Measurements from ENCODE around the gene LHFPL2. TPM values are rescaled to one million over a fixed set of nuclear protein-coding genes. Genes with fewer than 3 reads are reported as not detected.
"Not testable (repeated sequence)": the region's sequence is repeated elsewhere in the genome, so short reads cannot be mapped to it uniquely, and the experiment has no call there.

LHFPL2 gene, protein sequence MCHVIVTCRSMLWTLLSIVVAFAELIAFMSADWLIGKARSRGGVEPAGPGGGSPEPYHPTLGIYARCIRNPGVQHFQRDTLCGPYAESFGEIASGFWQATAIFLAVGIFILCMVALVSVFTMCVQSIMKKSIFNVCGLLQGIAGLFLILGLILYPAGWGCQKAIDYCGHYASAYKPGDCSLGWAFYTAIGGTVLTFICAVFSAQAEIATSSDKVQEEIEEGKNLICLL
- 24.4 and 31.2 TPM in 2 replicates for total RNA-seq

DNA sequence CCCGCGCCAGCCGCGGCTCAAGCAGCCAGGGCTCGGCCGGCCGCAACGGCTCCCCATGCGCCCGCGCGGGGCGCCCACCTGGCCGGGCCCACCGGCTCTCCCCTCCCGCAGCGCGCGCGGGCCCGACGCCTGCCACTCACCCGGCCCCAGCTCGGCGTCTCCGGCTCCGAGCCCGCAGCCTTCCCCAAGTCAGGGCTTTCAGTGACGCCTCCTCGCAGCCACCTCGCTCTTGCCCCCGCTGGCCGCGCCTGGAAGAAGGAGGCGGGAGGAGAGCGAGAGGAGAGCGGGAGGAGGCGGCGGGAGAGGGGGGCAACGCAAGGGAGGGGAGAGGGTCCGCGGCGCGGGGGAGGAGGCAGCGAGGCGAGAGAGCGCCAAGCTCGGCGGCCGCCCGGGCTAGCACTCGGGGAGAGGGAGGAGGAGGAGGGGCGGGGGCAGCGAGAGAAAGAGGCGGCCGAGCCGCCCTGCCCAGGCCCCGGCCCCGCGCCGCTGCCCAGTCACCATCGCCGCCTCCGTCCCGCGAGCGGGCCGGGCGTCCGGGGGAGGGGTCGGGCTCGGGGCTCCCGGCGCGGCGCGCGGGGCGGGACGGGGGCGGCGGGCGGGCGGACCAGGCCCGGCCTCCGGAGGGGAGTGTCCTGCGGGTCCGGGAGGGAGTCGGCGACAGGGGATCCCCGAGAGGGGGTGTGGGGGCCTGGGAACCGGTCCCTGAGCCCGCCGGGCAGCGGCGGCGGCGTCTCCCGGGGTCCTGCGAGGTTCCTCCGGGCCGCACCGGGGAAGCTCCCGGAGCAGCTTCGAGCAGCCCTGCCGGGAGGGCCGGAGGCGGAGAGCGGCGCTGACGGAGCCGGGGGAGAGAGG, at the start of gene LHFPL2:
TSS of gene LHFPL2 (minus strand) at position 414 of the 852 bp plus-strand sequence. CDS start 138,559 bp downstream, outside the sequence.
- DNase-seq (ENCODE audit: low read depth in 2 of 2), result peak; percentile 79 to 80

DNA sequence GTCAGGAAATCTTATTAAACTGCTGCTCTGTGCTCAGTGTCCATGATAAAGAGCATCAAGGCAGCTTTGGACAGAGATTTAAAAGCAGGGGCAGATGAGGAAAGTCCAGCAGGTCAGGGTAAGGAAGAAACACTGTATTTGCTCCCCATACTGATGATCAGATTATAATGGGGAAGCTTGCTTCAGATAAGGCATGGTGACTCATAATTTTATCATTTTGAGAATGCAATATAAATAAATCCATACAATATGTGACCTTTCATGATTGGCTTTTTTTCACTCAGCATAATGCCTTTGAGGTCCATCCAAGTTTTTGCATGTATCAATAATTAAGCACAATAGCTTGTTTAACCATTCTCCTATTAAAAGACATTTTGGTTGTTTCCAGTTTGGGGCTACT, 48.1 kb upstream of the LHFPL2 start:
- no peak for DNase-seq (ENCODE audit: low read depth in 2 of 2)

DNA sequence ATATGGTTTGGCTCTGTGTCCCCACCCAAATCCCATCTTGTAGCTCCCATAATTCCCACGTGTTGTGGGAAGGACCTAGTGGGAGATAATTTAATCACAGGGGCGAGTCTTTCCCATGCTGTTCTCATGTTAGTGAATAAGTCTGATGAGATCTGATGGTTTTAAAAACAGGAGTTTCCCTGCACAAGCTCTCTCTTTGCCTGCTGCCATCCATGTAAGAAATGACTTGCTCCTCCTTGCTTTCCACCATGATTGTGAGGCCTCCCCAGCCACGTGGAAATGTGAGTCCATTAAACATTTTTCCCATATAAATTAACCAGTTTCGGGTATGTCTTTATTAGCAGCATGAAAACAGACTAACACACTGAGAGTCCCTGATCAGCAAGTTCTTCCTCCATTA, 47.5 kb upstream of the LHFPL2 start:
- DNase-seq (ENCODE audit: low read depth in 2 of 2), result not testable (repeated sequence)

DNA sequence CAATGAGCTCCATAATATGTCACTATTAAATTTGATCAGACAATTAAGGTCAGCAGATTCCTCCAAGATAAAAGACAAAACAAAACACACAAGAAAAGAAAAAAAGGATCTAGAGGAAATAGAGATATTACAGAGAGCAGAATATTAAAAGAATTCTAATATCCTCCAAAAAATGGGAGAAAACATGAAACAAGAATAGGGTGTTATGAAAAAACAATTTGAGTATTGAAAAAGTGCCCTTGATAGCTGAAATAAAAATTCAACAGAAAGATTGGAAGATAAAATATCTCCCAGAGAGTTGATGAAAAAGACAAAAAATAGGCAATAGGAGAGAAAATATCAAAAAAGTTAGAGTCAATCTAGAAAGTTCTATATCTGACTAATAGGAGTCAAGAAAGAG, 44.8 kb upstream of the LHFPL2 start:
- DNase-seq (ENCODE audit: low read depth in 2 of 2), result no peak

DNA sequence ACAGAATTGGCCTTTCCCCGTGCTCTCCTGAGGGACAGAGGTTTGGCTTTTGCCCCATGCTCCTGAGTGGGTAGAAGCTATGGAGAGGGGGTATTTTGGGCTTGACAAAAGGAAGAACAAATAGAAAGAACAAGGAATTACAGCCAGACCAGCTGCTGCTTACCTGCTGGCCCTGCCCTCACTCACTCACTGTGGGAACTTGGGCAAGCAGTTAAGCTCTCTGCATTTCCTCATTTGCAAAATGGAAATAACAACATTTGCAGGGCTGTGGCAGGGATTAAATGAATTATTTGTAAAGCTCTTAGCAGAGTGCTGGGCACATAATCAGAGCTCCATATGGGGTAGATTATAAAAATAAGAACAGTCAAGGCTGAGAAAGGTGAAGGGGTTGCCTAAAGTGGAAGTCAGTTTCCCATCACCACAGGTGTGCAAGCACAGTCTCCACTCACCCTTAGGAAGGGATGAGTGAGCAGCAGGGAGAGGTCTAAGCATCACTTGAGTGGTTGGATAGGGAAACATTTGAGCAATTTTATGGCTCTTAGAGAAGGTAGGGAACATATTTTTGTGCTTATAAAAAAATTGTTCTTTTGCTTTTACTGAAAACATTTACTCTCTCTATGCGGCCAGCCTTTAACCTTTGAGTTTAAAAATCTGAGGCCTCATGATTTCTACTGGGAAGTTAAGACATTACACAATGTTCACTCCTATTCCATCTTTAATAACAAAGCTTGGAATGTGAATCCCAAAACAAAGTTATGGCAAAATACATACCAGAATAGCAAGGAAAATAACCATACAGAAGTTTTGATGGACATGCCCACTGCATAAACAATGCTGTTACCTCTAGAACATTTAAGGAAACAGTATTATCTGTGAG, 42.8 kb upstream of the LHFPL2 start:
- DNase-seq (ENCODE audit: low read depth in 2 of 2), result no peak

DNA sequence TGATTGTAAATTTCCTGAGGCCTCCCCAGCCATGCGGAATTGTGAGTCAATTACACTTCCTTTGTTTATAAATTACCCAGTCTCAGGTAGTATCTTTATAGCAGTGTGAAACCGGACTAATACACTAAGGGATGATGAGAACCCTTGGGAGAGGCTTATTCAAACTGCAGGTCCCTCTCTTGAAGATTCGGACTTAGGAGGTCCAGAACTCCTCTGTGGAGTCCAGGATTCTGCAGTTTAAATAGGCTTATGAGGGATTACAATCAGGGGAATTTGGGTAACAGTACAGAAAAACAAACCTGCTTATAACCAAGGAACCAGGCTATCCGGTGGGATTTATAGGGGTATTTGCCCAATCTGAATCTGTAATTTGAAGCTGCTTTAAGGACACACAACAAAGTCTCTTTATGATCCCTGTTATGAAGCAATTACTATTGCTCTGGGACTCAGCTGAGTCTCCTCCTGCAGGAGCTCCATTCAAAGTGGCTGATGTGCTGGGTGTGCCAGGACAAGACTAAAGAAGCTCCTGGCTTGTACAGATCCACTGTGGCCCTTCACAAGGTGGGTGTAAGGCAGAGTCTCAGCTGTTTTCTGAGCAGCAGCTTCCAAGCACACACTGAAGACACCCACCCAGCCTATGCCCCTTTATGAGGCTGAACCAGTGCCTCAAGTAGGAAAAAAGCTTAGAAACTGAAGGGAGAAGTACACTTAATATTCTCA, 41.8 kb upstream of the LHFPL2 start:
- peak in 1 of 2 donors; percentile 32 for DNase-seq (ENCODE audit: low read depth in 2 of 2)

DNA sequence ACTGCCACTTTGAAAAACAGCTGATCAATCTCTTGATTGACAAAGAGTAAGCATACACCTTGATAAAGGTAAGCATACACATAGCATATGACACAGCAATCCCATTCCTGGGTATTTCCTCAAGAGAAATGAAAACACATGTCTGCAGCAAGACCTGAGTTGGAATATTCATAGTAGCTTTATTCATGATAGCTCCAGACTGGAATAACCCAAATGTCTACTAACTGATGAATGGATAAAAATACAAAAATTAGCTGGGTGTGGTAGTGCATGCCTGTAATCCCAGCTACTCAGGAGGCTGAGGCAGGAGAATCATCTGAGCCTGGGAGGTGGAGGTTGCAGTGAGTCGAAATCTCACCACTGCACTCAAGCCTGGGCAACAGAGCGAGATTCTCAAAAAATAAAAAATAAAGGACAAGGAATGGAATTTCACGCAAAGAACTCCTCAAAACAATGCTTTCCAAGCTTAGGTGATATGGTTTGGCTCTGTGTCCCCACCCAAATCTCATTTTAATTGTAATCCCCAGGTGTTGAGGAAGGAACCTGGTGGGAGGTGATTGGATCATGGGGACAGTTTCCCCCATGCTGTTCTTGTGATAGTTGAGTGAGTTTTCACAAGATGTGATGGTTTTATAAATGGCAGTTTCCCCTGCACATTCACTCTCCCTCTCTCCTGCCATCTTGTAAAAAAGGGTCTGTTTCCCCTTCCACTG, 41.1 kb upstream of the LHFPL2 start:
- no peak for DNase-seq (ENCODE audit: low read depth in 2 of 2)

DNA sequence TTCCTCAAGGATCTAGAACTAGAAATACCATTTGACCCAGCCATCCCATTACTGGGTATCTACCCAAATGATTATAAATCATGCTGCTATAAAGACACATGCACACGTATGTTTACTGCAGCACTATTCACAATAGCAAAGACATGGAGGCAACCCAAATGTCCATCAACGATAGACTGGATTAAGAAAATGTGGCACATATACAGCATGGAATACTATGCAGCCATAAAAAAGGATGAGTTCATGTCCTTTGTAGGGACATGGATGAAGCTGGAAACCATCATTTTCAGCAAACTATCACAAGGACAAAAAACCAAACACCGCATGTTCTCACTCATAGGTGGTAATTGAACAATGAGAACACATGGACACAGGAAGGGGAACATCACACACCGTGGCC, 38.9 kb upstream of the LHFPL2 start:
- DNase-seq (ENCODE audit: low read depth in 2 of 2), result not testable (repeated sequence)

DNA sequence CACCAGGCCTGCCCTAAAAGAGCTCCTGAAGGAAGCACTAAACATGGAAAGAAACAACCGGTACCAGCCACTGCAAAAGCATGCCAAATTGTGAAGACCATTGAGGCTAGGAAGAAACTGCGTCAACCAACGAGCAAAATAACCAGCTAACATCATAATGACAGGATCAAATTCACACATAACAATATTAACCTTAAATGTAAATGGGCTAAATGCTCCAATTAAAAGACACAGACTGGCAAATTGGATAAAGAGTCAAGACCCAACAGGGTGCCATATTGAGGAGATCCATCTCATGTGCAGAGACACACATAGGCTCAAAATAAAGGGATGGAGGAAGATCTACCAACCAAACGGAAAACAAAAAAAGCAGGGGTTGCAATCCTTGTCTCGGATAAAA, 35.3 kb upstream of the LHFPL2 start:
- DNase-seq (ENCODE audit: low read depth in 2 of 2), result not testable (repeated sequence)

DNA sequence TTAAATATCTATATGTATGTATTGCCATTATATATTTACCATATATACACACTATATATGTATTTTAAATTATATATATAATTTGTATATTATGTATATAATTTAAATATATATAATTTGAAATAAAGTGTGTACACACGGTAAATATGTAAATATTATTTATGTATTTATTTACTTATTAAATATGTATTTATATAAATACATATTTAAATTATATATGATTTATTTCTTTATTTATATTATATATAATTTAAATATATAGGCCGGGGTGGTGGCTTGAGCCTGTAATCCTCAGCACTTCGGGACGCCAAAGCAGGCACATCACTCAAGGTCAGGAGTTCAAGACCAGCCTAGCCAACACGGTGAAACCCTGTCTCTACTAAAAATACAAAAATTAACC, 31.3 kb upstream of the LHFPL2 start:
- DNase-seq (ENCODE audit: low read depth in 2 of 2), result no peak

DNA sequence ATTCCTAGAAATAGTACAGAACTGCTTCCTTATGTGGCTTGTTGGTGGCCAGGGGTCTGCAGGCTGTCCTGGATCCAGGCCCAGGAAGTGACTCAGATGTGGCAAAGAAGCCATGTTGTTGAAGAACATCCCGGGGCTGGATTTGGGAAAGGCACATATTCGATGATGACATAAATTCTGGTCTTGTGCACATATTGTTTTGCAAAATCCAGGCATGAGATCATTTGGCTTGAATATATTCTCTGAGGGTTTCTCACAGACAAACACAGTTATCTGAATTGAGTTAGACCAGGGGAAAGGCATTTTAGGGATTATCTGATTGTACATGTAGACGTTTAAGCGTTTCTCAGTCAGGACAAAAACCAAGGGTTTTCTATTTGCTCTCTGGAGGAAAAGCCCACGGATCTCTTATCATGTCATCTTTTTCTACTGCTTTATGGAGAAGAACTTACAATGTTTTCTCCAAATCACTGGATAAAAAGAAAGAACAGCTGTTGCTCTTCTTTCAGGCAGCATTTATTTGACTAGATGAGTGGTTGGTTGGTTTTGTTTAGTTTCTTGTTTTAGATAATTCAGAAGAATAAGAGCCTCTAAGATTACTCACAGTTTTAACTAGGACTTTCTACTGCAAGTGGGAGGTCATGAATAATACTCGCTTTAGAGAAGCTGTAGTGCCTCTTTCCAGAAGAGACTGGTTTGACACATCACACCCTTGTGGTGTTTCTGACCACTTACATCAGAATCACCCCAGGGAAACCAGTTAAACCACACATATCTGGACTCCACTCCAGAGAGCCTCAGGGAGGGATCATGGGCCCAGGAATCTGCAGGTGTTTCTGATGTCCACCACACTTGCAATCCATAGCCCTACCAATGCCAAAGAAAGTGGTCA, 29.5 kb upstream of the LHFPL2 start:
- DNase-seq (ENCODE audit: low read depth in 2 of 2), result peak; percentile 10 to 28

DNA sequence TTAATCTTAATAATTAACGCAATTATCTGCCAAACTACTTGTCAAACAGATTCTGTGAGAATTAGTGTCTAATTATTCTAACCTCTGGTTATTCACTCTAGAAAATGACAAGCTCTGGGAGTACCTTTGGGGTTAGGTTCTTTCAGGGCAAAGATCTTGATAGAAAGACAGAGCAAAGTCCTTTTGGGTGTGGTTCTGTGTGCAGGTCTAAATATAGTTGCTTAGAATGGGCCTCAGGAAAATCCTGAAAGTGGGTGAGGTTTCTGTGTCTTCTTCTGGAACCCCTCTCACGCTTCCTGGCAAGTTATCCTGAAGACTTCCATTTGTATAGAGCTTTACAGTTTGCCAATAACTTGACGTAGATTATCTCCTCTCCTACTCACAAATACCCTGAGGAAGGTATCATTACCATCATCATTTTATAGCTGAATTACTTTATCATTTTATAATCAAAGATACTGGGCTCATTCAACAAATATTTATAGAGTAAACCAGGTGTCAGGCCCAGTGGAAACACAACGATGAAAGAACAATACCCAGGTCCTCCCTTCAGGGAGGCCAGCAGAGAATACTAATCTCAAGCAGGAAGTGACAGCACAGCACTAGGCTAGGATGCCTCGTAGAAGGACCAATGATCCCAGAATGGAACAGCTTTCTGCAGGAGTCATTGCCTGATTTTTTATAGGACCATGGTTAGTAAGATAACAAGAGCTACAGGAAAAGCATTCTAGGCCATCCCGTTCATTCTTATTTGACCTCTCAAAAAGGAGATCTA, 27.6 kb upstream of the LHFPL2 start:
- DNase-seq (ENCODE audit: low read depth in 2 of 2), result no peak

DNA sequence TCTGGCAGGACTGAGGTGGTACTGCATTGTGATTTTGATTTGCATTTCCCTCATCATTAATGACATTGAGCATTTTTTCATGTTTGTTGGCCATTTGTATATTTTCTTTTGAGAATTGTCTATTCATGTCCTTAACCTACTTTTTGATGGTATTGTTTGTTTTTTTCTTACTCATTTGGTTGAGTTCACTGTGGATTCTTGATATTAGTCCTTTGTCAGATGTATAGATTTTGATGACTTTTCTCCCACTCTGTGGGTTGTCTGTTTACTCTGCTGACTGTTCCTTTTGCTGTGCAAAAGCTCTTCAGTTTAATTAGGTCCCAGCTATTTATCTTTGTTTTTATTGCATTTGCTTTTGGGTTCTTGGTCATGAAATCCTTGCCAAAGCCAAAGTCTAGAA, 25.3 kb upstream of the LHFPL2 start:
- DNase-seq (ENCODE audit: low read depth in 2 of 2), result not testable (repeated sequence)

DNA sequence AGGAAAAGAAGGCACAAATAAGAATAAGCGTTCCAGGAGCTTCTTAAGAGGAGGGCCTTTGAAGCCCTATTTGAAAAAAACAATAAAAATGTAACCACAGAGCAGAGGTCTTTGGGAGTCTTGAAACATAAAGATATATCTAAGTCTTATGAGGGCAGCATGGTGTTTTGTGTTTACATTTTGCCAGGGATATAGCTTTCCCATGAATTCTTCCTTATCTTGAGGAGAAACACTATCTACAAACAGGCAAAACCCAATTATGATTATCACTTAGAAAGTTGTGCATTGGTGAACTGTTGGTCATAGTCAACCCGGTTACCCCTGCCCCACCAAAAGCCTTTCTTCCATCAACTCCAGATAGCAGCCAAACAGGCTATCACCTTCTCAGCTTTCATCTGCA, 23.6 kb upstream of the LHFPL2 start:
- DNase-seq (ENCODE audit: low read depth in 2 of 2), result no peak

DNA sequence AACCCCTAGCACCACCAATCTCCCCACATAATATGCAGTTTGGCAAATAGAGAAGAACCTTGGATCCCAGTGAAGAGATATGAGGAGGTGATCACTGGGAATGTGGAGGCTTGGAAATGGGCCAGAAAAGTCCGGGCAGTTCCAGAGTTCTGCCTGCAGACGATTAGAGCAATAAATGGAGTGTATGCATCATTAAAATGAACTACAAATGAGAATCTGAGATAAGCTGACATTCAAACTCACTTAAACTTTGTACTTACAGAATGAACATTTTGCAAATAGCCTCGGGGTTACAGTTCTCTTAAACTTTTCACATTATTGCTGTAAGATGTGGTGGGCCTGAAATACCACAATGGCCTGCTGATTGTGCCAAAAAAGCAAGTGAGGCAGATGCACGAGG, 23.0 kb upstream of the LHFPL2 start:
- DNase-seq (ENCODE audit: low read depth in 2 of 2), result no peak

DNA sequence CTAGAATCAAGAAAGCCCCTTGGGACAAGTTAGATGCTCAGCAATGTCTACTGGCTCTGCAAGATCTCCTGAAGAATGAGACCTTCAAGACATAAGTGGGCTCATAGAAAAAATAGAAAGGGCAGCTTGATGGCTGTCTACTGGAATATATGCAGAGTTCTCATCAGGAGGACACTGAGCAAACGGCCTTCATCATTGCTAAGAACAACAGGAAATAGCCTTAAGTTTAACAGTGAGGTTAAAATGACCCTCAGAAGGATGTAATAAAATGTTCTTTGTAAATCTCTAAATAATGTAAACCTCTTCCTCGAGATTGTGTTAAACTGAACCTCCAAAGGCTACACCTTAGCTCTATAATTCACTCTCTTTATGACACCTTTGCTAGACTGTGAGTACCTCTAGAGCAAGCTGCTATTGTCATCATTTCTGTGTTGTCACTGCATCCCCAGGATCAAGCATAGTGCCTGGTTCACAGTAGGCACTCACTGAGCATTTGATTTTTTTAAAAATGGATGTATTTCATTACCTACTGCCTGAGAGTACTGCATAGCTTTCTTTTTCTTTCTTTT, 22.2 kb upstream of the LHFPL2 start:
- no peak for DNase-seq (ENCODE audit: low read depth in 2 of 2)

DNA sequence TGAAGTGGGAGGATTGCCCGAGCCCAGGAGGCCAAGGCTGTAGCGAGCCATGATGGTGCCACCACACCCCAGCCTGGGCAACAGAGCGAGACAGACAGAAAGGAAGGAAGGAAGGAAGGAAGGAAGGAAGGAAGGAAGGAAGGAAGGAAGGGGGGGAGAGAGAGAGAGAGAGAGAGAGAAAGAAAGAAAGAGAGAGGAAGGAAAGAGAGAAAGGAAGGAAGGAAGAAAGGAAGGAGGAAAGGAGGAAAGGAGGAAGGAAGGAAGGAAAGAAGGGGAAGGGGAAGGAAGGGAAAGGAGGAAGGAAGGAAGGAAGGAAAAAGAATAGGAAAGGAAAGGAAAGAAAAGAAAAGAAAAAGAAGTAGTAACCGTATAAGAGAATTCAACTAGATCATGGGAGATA, 20.8 kb upstream of the LHFPL2 start:
- DNase-seq (ENCODE audit: low read depth in 2 of 2), result no peak

DNA sequence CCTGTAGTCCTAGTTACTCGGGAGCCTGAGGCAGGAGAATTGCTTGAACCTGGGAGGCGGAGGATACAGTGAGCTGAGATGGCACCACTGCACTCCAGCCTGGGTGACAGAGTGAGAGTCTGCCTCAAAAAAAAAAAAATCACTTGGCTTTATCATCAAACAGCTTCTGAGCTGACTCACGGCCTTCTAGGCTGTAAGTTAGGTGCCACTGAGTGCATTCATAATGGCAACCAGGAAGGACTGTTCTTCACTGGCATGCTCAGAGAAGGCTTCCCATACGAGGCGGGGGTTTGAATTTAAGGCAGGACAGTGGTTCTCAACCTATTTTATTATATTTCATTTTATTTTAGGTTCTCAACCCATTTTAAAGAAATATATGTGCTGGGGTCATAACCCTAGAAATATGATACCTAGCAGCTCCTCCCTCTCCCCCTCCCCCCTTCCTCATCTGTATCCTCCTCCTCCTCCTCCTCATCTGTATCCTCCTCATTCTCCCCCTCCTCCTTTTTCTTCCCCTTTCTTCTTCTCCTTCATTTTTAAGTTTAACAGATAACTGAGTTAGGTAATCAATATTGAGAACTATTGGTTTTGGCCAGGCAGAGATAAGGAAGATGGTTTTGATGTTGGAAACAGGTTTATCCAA, 19.0 kb upstream of the LHFPL2 start:
- DNase-seq (ENCODE audit: low read depth in 2 of 2), result no peak

Measured in lung microvascular endothelial cell (primary cell).